ENCODE results near the gene RFPL4AL1. TPM values are rescaled to one million over a fixed set of nuclear protein-coding genes. Genes with fewer than 3 reads are reported as not detected.
"Not testable (repeated sequence)": the region's sequence is repeated elsewhere in the genome, so short reads cannot be mapped to it uniquely, and the experiment has no call there.

The RFPL4AL1 gene
- total RNA-seq, 2 donors from 2014 or later, result not detected

DNA sequence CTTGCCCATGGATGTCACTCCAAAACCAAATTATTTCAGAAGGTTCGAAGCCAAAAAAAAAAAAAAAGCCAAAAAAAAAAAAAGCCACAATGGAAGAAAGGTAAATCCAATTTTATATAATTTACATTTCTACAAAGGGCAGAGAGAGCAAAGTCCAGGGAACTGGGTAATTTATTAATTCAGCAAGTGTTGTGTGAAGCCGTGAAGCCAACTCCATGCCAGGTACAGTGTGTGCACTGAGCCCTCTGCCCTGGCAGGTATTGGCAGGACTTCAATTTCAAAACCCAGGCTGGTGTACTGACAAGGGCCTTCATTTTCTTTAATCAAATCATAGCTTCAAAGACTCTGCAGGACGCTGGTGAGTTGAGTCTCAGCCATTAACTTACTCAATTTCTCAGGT, 15.5 kb upstream of the RFPL4AL1 start:
- Histone ChIP-seq H3K27me3 (no peaks in the 10 kb centered on the region), H3K4me3 (no peak overlapping the region), H3K9me3 (no peaks in the 10 kb centered on the region), H3K4me1 (no peaks in the 10 kb centered on the region), H3K27ac (no peak overlapping the region), H3K36me3 (no peaks in the 10 kb centered on the region)
- TF ChIP-seq, protein P1, sequence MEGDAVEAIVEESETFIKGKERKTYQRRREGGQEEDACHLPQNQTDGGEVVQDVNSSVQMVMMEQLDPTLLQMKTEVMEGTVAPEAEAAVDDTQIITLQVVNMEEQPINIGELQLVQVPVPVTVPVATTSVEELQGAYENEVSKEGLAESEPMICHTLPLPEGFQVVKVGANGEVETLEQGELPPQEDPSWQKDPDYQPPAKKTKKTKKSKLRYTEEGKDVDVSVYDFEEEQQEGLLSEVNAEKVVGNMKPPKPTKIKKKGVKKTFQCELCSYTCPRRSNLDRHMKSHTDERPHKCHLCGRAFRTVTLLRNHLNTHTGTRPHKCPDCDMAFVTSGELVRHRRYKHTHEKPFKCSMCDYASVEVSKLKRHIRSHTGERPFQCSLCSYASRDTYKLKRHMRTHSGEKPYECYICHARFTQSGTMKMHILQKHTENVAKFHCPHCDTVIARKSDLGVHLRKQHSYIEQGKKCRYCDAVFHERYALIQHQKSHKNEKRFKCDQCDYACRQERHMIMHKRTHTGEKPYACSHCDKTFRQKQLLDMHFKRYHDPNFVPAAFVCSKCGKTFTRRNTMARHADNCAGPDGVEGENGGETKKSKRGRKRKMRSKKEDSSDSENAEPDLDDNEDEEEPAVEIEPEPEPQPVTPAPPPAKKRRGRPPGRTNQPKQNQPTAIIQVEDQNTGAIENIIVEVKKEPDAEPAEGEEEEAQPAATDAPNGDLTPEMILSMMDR (IDR thresholded peaks at IDR 0.05), result no peak
- DNase-seq (ENCODE audit: low spot score), result no peak

DNA sequence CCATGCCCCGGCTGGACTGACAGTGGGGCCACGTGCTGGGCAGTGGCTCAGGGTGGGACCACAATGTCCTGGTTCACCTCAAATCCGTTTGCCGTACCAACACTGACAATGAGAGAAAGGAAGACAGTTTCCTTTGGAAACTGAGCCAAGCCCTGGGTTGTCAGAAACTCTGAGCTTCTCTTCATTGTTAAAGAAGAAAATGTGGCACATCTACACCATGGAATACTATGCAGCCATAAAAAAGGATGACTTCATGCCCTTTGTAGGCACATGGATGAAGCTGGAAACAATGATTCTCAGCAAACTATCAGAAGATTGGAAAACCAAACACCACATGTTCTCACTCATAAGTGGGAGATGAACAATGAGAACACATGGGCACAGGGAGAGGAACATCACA, 12.1 kb upstream of the RFPL4AL1 start:
- H3K9me3 ChIP-seq; H3K36me3 ChIP-seq; H3K4me1 ChIP-seq; H3K27ac ChIP-seq; DNase-seq (ENCODE audit: low spot score); H3K4me3 ChIP-seq; H3K27me3 ChIP-seq: not testable (repeated sequence)

DNA sequence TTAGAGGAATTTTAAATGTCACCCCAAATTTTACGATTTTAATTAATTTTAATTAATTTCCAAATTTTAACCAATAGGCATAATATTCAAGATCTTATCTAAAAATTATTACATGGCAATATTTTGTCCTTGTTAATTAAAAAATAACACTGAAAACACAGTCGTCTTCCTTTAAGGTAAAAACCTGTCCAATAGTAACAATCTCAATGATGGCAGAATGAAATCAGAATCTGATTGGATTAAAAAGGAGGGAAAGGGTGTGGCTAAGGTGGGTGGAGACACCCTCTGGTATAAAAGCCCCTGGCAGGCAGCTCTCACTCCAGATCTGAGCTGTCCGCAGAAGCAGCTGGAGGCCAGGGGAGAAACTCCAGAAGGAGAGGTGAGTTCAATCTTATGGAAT, 10.1 kb upstream of the RFPL4AL1 start, which contains the start of gene RFPL4A:
Gene RFPL4A, plus strand, starts transcription at position 301 of the 400 bp plus-strand sequence. CDS start 2,704 bp downstream, outside the sequence.
- not testable (repeated sequence) for H3K36me3 ChIP-seq; H3K27me3 ChIP-seq; H3K27ac ChIP-seq; H3K4me1 ChIP-seq; H3K4me3 ChIP-seq; DNase-seq (ENCODE audit: low spot score); H3K9me3 ChIP-seq

DNA sequence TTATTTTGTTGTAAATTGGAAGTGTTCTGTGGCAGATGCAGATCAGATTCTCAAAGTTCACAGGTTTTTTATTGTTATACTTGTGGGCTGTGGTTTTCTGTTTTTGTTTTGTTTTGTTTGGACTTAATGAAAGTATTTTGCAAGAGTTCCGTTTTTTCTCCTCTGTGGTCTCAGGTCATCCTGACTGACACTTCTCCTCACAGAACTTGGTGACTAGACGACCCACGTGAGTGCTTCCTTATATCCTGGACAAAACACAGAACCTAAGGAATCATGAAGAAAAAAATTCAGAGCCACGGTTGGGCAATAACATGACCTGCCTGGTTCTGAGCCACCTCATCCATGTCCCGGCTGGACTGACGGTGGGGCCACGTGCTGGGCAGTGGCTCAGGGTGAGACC, 2.5 kb upstream of the RFPL4AL1 start:
- no peak for DNase-seq (ENCODE audit: low spot score)
- H3K4me3 ChIP-seq, result no peak overlapping the region
- no peak overlapping the region for H3K27ac ChIP-seq
- no peaks in the 10 kb centered on the region for H3K27me3 ChIP-seq
- peaks cover 0 to 4% of the 10 kb centered on the region in 2 donors for H3K9me3 ChIP-seq
- H3K4me1 ChIP-seq, result no peaks in the 10 kb centered on the region
- TF ChIP-seq, protein P1 (IDR thresholded peaks at IDR 0.05), result no peak
- no peaks in the 10 kb centered on the region for H3K36me3 ChIP-seq

DNA sequence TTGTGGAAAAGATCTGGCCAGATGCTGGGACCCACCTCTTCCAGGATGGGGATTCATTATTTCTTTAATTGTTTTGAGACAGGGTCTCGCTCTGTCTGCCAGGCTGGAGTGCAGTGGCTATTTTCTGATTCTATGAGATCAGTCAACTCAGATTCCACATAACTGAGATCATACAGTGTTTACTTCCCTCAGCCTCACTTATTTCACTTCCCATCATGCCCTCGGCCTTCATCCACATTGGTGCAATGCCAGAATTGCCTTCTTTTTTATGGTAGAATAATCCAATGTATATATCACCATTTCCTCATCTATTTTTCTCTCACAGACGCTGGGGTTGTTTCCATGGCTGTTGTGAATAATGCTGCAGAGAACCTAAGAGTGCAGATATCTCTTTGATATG, 714 bp downstream of the RFPL4AL1 start:
- H3K4me1 ChIP-seq; DNase-seq (ENCODE audit: low spot score); H3K27ac ChIP-seq; H3K36me3 ChIP-seq; H3K27me3 ChIP-seq; H3K9me3 ChIP-seq; H3K4me3 ChIP-seq: not testable (repeated sequence)

DNA sequence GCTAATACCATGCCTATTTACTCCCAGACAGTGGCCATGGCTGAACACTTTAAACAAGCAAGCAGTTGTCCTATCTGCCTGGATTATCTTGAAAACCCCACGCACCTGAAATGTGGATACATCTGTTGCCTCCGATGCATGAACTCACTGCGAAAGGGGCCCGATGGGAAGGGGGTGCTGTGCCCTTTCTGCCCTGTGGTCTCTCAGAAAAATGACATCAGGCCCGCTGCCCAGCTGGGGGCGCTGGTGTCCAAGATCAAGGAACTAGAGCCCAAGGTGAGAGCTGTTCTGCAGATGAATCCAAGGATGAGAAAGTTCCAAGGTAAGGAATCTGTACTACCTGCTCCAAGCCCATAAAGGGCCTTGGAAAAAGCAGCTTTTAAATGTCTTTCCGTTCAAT, 8.6 kb downstream of the RFPL4AL1 start:
- Histone ChIP-seq H3K9me3 (no peaks in the 10 kb centered on the region), H3K4me1 (no peaks in the 10 kb centered on the region), H3K27me3 (no peaks in the 10 kb centered on the region), H3K36me3 (no peaks in the 10 kb centered on the region), H3K27ac (no peak overlapping the region), H3K4me3 (no peak overlapping the region)
- no peak for DNase-seq (ENCODE audit: low spot score)
- TF ChIP-seq, protein P1 (IDR thresholded peaks at IDR 0.05), result no peak

DNA sequence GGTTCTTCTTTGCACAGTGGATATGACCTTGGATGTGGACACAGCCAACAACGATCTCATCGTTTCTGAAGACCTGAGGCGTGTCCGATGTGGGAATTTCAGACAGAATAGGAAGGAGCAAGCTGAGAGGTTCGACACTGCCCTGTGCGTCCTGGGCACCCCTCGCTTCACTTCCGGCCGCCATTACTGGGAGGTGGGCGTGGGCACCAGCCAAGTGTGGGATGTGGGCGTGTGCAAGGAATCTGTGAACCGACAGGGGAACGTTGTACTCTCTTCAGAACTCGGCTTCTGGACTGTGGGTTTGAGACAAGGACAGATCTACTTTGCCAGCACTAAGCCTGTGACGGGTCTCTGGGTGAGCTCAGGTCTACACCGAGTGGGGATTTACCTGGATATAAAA, 9.4 kb downstream of the RFPL4AL1 start:
- Histone ChIP-seq H3K27ac (no peak overlapping the region), H3K27me3 (no peaks in the 10 kb centered on the region), H3K4me1 (no peaks in the 10 kb centered on the region), H3K4me3 (no peak overlapping the region), H3K9me3 (no peaks in the 10 kb centered on the region), H3K36me3 (no peaks in the 10 kb centered on the region)
- no peak for DNase-seq (ENCODE audit: low spot score)
- TF ChIP-seq, protein P1 (IDR thresholded peaks at IDR 0.05), result no peak

Measured in right atrium auricular region (tissue), 2 donors.